ENCODE results near the gene FLAD1.

The FLAD1 gene

GRCh38 chr1:155034318-155035208 is 51.4 kb downstream of the FLAD1 start:
- ChIA-PET CTCF (interaction anchor here (1.0 to 4.4 kb wide), 7 partner anchors 9 to 57 kb away, joined by 3 to 22 read pairs (median 6); partner anchors contain the start of gene ADAM15), POLR2A (no interaction called here)
- DNase-seq (ENCODE audit: extremely low spot score) = no peak
- TF ChIP-seq CTCF (IDR thresholded peaks at IDR 0.05; ENCODE audit: control extremely low read depth, extremely low read depth, low read depth, missing control alignments) = no peak

GRCh38 chr1:155035936-155036335 is 52.8 kb downstream of the FLAD1 start:
- no peak for DNase-seq (ENCODE audit: extremely low spot score)
- CTCF ChIA-PET = interaction anchor here (1.0 to 4.4 kb wide), 4 partner anchors 8 to 49 kb away, joined by 3 to 22 read pairs (median 4); no protein-coding TSS in a partner anchor
- POLR2A ChIA-PET = no interaction called here
- no peak for TF ChIP-seq CTCF (IDR thresholded peaks at IDR 0.05; ENCODE audit: control extremely low read depth, extremely low read depth, low read depth, missing control alignments)

GRCh38 chr1:155037043-155037442 is 53.9 kb downstream of the FLAD1 start:
- CTCF ChIA-PET = interaction anchor here (2.0 to 20.4 kb wide), 3 partner anchors 14 to 25 kb away, joined by 10 to 285 read pairs (median 13); partner anchors contain the start of genes ADAM15 and EFNA4
- POLR2A ChIA-PET = interaction anchor here (0.7 kb wide), 1 partner anchor 16 kb away, joined by 7 read pairs; no protein-coding TSS in a partner anchor
- TF ChIP-seq CTCF (IDR thresholded peaks at IDR 0.05; ENCODE audit: control extremely low read depth, extremely low read depth, low read depth, missing control alignments) = no peak
- DNase-seq (ENCODE audit: extremely low spot score) = no peak

- CTCF ChIA-PET = interaction anchor here (1.3 to 20.4 kb wide), 4 partner anchors 13 to 26 kb away, joined by 3 to 285 read pairs (median 12); partner anchors contain the start of genes ADAM15 and EFNA4
- POLR2A ChIA-PET = interaction anchor here (0.7 kb wide), 1 partner anchor 17 kb away, joined by 7 read pairs; no protein-coding TSS in a partner anchor
Observed at GRCh38 chr1:155037851-155038441, 54.8 kb downstream of the FLAD1 start.

GRCh38 chr1:155038602-155039307 is 55.6 kb downstream of the FLAD1 start:
- ChIA-PET POLR2A (interaction anchor here (0.5 kb wide), 1 partner anchor 12 kb away, joined by 3 read pairs; the partner anchor contains the start of gene ADAM15), CTCF (interaction anchor here (0.7 to 20.4 kb wide), 7 partner anchors 9 to 46 kb away, joined by 3 to 285 read pairs (median 5); partner anchors contain the start of genes ADAM15 and EFNA4)
- TF ChIP-seq CTCF (IDR thresholded peaks at IDR 0.05; ENCODE audit: control extremely low read depth, extremely low read depth, low read depth, missing control alignments) = no peak
- DNase-seq (ENCODE audit: extremely low spot score) = no peak

More at GRCh38 chr1:155037851-155038441, 54.8 kb downstream of the FLAD1 start:
- TF ChIP-seq CTCF (IDR thresholded peaks at IDR 0.05; ENCODE audit: control extremely low read depth, extremely low read depth, low read depth, missing control alignments) = no peak
- DNase-seq (ENCODE audit: extremely low spot score) = no peak
